HG02759 (cell line): ENCODE data around the gene CLIC4.
"Not testable (repeated sequence)": the region's sequence is repeated elsewhere in the genome, so short reads cannot be mapped to it uniquely, and the experiment has no call there.

Source experiments
- ATAC-seq: cut with Tn5 transposase; IDR thresholded peaks from one replicate; pipeline ENCODE4 v1.9.1; 2021; ENCODE audit warnings: mild to moderate bottlenecking, moderate library complexity; ENCODE audit not compliant: unreplicated experiment

The CLIC4 gene

DNA sequence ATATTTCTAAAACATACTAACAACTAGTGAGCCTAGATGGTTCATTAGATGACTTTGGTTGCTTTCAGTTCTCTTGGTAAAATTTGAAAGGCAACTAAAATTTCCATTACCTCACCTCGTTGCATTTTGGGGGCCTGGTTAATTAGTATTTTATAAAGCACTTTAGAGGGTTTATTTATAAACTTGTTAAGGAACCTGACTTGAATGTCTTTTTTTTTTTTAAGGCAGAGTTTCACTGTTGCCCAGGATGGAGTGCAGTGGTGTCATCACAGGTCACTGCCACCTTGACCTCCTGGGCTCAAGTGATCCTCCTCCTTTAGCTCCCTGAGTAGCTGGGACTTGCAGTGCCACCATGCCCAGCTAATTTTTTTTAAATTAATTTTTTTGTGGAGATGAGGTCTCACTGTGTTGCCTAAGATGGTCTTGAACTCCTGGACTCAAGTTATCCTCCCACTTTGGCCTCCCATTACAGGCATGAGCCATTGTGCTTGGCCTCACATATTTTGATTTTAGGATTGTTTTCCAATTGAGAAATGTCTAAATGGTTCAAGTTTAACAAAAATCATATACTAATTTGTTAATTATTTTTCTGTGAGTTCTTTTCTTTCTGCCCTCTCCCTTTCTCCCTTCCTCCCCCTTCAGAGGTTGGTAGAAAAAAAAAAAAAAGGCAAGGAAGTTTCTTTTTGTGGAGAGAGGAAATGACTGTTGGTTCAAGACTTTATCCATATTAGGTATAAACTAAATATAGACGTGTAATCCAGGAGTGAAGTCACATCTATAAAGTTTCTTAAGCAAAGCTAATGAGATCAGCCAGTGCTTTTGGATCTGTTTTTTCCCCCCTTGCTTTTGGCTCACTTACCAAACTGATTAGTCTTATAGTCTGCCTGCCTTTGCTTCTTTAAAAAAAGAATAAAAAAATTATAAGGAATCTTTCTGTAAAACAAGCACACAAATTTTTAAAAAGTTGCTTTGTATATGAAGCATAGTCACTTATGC is 24.7 kb downstream of the CLIC4 start:
- no peak for ATAC-seq

DNA sequence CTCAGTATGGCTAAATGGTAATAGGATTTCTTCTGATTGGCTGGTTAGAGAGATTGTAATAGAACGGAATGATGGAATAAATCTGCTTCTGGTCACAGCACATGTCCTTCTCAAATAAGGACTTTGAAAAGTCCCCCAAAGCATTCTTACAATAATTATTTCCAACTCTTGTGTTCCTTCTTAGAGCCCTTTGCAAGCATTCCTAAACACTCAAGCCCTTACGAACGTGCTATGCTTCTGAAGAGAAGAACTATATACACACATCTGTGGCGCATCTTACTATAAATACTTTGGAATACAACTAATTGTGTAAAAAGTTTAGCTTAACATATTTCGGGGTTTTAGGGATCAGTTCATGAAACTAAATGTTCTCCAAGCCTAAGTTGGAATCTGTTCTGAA is 25.6 kb downstream of the CLIC4 start:
- no peak for ATAC-seq

DNA sequence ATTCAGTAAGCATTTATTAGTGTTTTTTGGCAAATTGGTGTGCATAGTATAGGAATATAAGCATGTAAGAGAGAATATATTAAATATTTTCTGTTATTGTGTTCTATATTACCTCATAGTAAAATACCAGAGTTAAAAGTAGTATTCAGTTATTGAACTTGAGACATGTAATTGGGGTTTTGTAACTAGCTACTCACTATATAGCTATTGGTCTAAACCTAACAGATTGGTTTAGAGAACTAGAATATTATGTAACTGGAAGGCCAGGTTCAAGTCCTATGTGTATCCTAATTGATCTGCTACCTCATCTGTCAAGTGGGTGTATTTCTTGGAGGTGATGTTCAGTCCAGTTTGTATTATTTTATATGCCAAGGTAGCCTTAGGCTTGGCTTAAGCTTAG is 26.3 kb downstream of the CLIC4 start:
- ATAC-seq: no peak

DNA sequence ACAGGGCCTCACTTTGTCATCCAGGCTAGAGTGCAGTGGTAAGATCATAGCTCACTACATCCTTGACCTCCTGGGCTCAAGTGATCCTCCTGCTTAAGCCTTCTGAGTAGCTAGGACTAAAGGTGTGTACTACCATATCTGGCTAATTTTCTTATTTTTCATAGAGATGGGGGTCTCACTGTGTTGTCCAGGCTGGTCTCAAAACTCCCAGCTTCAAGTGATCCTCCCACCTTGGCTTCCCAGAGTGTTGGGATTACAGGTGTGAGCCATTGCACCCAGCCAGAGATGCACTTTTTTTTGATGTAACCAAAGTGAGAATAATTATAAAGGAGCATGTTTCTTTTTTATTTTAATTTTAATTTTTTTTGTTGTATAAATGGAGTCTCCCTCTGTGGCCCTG is 28.4 kb downstream of the CLIC4 start:
- ATAC-seq: no peak

GRCh38 chr1:24775348-24775747 is 30.1 kb downstream of the CLIC4 start:
- no peak for ATAC-seq

- ATAC-seq: no peak
Observed at GRCh38 chr1:24775916-24776315, 30.7 kb downstream of the CLIC4 start.

DNA sequence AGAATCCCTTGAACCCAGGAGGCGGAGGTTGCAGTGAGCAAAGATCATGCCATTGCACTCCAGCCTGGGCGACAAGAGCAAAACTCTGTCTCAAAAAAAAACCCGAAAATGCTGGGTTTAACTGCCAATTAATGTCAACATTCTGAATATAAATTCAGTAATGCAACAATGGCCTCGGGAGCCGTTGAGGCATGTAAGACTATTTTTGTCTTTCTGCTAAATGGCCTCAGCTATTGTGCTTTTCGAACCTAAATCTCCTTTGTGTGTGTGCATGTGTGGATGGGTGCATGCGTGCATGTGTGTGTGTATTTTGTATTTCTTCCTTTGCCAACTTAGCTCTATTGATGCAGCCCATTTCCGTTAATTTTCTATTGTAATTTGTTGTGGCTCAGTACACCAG is 31.6 kb downstream of the CLIC4 start:
- ATAC-seq: no peak

DNA sequence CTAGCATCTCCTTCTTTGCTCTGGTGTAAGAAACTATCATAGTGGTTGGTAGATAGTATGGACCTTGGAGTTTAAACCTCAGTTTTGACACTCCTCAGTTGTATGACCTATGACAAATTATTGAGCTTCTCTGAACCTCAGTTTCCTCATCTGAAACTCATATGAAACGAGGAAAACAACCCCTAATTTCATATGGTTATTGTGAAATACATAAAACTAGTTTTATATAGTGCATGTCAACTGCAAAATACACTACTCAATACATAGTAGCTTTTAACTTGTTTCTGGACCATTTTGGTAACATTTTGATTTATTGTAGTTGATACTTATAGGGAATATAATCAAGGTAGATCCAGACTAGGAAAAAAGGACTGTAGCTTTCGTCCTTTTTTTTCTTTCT is 32.9 kb downstream of the CLIC4 start:
- ATAC-seq: no peak

- ATAC-seq: not testable (repeated sequence)
Observed at GRCh38 chr1:24779199-24779598, 34.0 kb downstream of the CLIC4 start.

GRCh38 chr1:24779689-24780464 is 34.6 kb downstream of the CLIC4 start:
- ATAC-seq: no peak

DNA sequence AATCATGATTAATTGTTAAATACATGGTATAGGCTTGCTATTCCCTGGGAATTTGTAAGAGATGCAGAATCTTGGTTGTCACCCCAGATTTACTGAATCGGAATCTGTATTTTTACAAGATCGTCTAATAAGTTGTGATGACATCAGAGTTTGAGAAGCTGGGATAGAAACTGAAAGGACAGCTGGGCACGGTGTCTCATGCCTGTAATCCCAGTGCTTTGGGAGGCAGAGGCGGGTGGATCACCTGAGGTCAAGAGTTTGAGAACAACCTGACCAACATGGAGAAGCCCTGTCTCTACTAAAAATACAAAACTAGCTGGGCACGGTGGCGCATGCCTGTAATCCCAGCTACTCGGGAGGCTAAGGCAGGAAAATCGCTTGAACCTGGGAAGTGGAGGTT is 35.4 kb downstream of the CLIC4 start:
- not testable (repeated sequence) for ATAC-seq

- ATAC-seq: no peak
Observed at GRCh38 chr1:24782689-24783088, 37.4 kb downstream of the CLIC4 start.

DNA sequence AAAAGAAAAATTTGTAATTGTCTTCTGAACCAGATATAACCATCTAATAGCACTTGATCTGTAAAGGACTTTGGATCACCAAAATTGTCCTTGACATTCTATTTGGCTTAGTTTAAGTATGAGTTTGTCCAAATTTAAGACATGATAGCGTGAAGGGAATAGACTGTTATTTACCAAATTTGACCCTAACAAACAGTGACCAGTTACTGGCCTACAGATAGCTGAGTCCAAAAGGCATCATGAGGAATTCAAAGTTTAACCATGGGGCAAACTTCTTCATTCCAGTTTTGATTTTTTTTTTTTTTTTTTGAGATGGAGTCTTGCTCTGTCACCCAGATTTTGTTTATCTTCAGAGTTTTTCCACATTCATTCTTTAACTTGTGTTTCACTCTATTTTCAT is 38.5 kb downstream of the CLIC4 start:
- no peak for ATAC-seq

DNA sequence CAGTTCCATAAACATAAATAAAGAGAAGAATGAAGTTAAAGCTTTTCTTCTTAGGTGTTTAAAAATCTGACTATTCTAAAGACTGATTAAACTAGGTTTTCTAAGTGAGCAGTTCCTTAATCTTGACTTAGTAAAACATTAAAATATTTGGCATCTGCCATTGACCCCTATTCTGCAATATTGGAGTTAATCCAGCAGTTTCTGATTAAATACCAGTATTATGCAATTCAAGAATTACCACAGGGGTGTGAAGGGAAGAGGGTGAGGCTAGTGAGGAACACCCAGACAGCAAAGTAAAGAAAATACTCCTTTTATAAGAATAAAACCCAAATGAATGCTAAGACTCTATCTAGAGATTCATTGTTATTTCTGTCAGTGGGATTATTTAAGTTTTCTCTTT is 40.9 kb downstream of the CLIC4 start:
- no peak for ATAC-seq

- no peak for ATAC-seq
Observed at GRCh38 chr1:24790490-24790889, 45.2 kb downstream of the CLIC4 start.

GRCh38 chr1:24793447-24794129 is 48.3 kb downstream of the CLIC4 start:
- ATAC-seq: no peak

GRCh38 chr1:24794130-24794502 is 48.9 kb downstream of the CLIC4 start:
- not testable (repeated sequence) for ATAC-seq

GRCh38 chr1:24795236-24795635 is 50.0 kb downstream of the CLIC4 start:
- no peak for ATAC-seq

DNA sequence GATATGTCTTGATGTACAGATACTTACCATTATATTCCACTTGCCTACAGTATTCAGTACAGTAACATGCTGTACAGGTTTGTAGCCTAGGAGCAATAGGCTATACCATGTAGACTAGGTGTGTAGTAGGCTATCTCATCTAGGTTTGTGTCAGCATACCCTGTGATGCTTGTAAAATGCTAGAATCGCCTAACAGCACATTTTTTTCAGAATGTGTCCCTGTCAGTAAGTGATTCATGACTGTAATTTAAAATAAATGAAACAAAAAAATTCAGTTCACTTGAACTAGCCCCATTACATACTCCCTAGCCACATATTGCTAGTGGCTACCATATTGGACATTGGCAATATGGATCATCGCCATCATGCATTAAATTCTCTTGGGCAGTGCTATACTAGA is 51.3 kb downstream of the CLIC4 start:
- ATAC-seq: no peak

- not testable (repeated sequence) for ATAC-seq
Observed at GRCh38 chr1:24799242-24799641, 54.0 kb downstream of the CLIC4 start.

DNA sequence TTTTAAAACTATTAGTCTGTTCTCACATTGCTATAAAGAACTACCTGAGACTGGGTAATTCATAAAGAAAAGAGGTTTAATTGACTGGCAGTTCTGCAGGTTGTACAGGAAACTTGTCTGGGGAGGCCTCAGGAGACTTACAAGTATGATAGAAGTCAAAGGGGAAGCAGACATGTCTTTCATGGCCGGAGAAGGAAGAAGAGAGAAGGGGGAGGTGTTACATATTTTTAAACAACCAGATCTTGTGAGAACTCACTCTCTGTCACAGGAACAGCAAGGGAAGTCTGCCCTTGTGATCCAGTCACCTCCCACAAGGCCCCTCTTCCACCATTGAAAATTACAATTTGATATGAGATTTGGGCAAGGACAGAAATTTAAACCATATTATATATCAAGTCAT is 55.9 kb downstream of the CLIC4 start:
- no peak for ATAC-seq
